ENCODE data around the gene DKK3.

DNA sequence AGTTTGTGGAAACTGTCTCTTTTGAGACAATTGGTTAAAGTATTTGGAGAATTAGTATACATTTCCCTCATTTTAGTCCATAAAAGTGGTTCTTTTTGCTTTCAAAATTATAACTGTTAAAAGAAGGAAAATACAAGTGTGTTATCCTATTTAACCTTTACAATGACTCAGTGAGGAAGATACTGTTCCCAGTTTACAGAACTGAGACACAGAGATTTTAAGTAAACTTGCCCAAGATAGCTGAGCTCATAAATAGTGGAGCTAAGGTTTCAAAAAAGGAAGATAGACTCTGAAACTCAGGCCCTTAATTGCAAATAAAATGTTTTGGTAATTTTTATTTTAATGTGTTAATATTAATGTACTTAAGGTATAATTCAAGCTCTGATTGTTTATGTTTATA lies 58.9 kb downstream of the DKK3 start:
- TF ChIP-seq, protein P1, sequence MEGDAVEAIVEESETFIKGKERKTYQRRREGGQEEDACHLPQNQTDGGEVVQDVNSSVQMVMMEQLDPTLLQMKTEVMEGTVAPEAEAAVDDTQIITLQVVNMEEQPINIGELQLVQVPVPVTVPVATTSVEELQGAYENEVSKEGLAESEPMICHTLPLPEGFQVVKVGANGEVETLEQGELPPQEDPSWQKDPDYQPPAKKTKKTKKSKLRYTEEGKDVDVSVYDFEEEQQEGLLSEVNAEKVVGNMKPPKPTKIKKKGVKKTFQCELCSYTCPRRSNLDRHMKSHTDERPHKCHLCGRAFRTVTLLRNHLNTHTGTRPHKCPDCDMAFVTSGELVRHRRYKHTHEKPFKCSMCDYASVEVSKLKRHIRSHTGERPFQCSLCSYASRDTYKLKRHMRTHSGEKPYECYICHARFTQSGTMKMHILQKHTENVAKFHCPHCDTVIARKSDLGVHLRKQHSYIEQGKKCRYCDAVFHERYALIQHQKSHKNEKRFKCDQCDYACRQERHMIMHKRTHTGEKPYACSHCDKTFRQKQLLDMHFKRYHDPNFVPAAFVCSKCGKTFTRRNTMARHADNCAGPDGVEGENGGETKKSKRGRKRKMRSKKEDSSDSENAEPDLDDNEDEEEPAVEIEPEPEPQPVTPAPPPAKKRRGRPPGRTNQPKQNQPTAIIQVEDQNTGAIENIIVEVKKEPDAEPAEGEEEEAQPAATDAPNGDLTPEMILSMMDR (IDR thresholded peaks at IDR 0.05): no peak
- no peak for TF ChIP-seq EZH2phosphoT487 (IDR thresholded peaks at IDR 0.05)

Data from neural progenitor cell (in vitro differentiated cells).